OCI-LY7 (cell line): ENCODE data around the gene ACP5.
"Not testable (repeated sequence)": the region's sequence is repeated elsewhere in the genome, so short reads cannot be mapped to it uniquely, and the experiment has no call there.

Experiments used
- CTCF ChIP-seq: fragments of 200-600 bp; sonication (generic); conservative IDR thresholded peaks from 2 replicates; pipeline ENCODE4 v1.5.1; 2014; ENCODE audit warnings: mild to moderate bottlenecking, antibody characterized with exemption, low read length, moderate library complexity, mixed read lengths
- EZH2phosphoT487 ChIP-seq: fragments of 200-600 bp; sonication (generic); IDR thresholded peaks from 2 replicates; pipeline ENCODE4 v1.6.1; 2018; ENCODE audit warnings: low read depth, borderline replicate concordance, mild to moderate bottlenecking, mixed run types, antibody characterized with exemption, low read length, moderate library complexity, mixed read lengths

GRCh38 chr19:11564082-11564807, 13.2 kb downstream of the ACP5 start:
- not testable (repeated sequence) for TF ChIP-seq CTCF, EZH2phosphoT487
